HG02759 (cell line): ENCODE measurements around the gene PRKD2.
"Not testable (repeated sequence)": the region's sequence is repeated elsewhere in the genome, so short reads cannot be mapped to it uniquely, and the experiment has no call there.

Experiments used
- ATAC-seq: cut with Tn5 transposase; IDR thresholded peaks from one replicate; pipeline ENCODE4 v1.9.1; 2021; ENCODE audit warnings: mild to moderate bottlenecking, moderate library complexity; ENCODE audit not compliant: unreplicated experiment

Gene PRKD2

GRCh38 chr19:46717034-46717715 lies at the start of gene PRKD2:
Gene PRKD2 (minus strand): TSS chr19:46717114. CDS start chr19:46716370, 744 bp downstream.
- no peak for ATAC-seq

GRCh38 chr19:46764817-46765291 lies 47.9 kb upstream of the PRKD2 start:
- ATAC-seq, result no peak

- no peak for ATAC-seq
Observed at GRCh38 chr19:46762245-46762890, 45.5 kb upstream of the PRKD2 start.

- ATAC-seq, result no peak
Observed at GRCh38 chr19:46761418-46761831, 44.5 kb upstream of the PRKD2 start.

- ATAC-seq, result not testable (repeated sequence)
Observed at GRCh38 chr19:46760897-46761296, 44.0 kb upstream of the PRKD2 start.

GRCh38 chr19:46760363-46760762 lies 43.4 kb upstream of the PRKD2 start:
- ATAC-seq, result no peak

GRCh38 chr19:46759817-46760333 lies 43.0 kb upstream of the PRKD2 start:
- no peak for ATAC-seq

GRCh38 chr19:46759206-46759605 lies 42.3 kb upstream of the PRKD2 start:
- ATAC-seq, result no peak

GRCh38 chr19:46756544-46756888 lies 39.6 kb upstream of the PRKD2 start:
- ATAC-seq, result no peak

GRCh38 chr19:46755853-46756543 lies 39.1 kb upstream of the PRKD2 start:
- no peak for ATAC-seq

GRCh38 chr19:46755077-46755852 lies 38.4 kb upstream of the PRKD2 start:
- no peak for ATAC-seq

GRCh38 chr19:46753420-46754155 lies 36.7 kb upstream of the PRKD2 start:
- no peak for ATAC-seq

GRCh38 chr19:46748325-46749109 lies 31.6 kb upstream of the PRKD2 start:
- no peak for ATAC-seq

GRCh38 chr19:46746281-46747057 lies 29.6 kb upstream of the PRKD2 start, which contains the start of gene STRN4:
Gene STRN4 (minus strand): TSS chr19:46746450. CDS start chr19:46746430, 20 bp downstream.
- peak; percentile 72 for ATAC-seq

GRCh38 chr19:46745521-46746280 lies 28.8 kb upstream of the PRKD2 start, which contains the start of gene FKRP:
Gene FKRP (plus strand): TSS chr19:46746057. CDS start chr19:46755451, 9,394 bp downstream.
- ATAC-seq, result peak; percentile 68

GRCh38 chr19:46745030-46745429 lies 28.1 kb upstream of the PRKD2 start:
- ATAC-seq, result no peak

GRCh38 chr19:46744005-46744691 lies 27.2 kb upstream of the PRKD2 start:
- no peak for ATAC-seq
